ENCODE measurements around the gene GRM1.

Gene GRM1

DNA sequence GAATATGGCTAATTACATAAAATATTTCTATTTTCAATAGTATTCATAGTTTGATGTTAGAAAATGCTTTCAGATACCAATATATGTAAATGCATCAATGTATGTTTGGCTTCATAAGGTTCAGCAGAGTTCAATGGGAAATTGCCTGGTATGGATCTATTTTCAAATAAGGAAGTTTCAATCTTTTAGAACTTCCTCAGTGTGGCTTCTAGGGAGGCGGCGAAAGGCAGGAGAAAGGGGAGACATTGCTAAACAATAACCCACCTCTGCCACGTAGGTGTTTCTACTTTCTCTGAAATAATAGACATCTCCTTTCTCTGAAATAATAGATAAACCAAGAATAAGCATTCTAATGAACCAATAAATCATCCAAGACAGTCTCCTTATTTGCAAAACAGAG is 277.1 kb downstream of the GRM1 start:
- no peak for DNase-seq
- TF ChIP-seq, protein P1, sequence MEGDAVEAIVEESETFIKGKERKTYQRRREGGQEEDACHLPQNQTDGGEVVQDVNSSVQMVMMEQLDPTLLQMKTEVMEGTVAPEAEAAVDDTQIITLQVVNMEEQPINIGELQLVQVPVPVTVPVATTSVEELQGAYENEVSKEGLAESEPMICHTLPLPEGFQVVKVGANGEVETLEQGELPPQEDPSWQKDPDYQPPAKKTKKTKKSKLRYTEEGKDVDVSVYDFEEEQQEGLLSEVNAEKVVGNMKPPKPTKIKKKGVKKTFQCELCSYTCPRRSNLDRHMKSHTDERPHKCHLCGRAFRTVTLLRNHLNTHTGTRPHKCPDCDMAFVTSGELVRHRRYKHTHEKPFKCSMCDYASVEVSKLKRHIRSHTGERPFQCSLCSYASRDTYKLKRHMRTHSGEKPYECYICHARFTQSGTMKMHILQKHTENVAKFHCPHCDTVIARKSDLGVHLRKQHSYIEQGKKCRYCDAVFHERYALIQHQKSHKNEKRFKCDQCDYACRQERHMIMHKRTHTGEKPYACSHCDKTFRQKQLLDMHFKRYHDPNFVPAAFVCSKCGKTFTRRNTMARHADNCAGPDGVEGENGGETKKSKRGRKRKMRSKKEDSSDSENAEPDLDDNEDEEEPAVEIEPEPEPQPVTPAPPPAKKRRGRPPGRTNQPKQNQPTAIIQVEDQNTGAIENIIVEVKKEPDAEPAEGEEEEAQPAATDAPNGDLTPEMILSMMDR (IDR thresholded peaks at IDR 0.05; ENCODE audit: low read depth, low read length, missing control alignments): no peak
- Histone ChIP-seq H3K27ac (no peak overlapping the region), H3K27me3 (replicated peaks) (no peaks in the 10 kb centered on the region), H3K4me3 (ENCODE audit: low read depth, low read length) (no peak overlapping the region), H3K36me3 (replicated peaks) (no peaks in the 10 kb centered on the region)
- in situ Hi-C loops (cut with HindIII; ENCODE audit: low pct_ligation_motif_present, low sequenced_read_pairs): no loop called here

DNA sequence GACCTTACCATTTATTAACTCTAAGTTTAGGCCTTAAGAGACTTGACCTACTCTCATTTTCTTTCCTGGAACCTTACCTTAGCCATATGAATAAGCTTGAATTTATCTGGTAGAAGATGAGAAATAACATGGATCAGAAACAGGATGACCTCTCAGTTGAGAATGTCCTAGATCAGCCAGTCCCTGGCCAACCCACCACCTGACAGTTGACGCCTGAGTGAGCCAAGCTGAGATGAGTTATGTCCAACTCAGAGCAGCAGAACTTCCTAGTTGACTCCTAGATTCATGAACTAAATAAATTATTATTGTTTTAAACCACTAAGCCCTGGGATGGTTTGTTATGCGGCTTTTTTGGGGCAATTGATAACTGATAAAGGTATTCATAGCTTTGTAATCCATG is 281.8 kb downstream of the GRM1 start:
- Histone ChIP-seq H3K27me3 (replicated peaks) (no peaks in the 10 kb centered on the region), H3K36me3 (replicated peaks) (no peaks in the 10 kb centered on the region), H3K4me3 (ENCODE audit: low read depth, low read length) (no peak overlapping the region), H3K27ac (no peak overlapping the region)
- DNase-seq: no peak
- in situ Hi-C loops (cut with HindIII; ENCODE audit: low pct_ligation_motif_present, low sequenced_read_pairs): no loop called here
- TF ChIP-seq, protein P1 (IDR thresholded peaks at IDR 0.05; ENCODE audit: low read depth, low read length, missing control alignments): no peak

DNA sequence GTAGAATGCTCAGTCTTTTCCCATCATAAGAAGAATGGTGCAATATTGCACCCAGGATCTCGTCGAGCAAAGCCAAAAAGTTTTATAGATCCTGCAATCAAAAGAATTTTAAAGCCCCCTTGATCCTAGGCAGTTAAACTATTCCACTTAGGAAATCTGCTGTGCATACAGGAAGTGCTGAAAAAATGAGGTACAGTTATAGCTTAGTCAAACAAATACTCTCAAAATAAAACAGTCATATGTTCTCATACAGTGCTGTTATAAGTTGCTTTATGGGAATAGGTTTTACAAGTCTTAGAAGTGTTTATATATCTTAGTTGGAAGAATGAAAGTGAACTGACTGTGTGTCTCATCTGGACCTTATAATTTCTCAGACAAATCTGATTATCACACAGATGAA is 282.2 kb downstream of the GRM1 start:
- DNase-seq: no peak
- no peaks in the 10 kb centered on the region for H3K36me3 ChIP-seq (replicated peaks)
- no peak overlapping the region for H3K27ac ChIP-seq
- H3K27me3 ChIP-seq (replicated peaks): no peaks in the 10 kb centered on the region
- TF ChIP-seq, protein P1 (IDR thresholded peaks at IDR 0.05; ENCODE audit: low read depth, low read length, missing control alignments): no peak
- in situ Hi-C loops (cut with HindIII; ENCODE audit: low pct_ligation_motif_present, low sequenced_read_pairs): no loop called here
- H3K4me3 ChIP-seq (ENCODE audit: low read depth, low read length): no peak overlapping the region

DNA sequence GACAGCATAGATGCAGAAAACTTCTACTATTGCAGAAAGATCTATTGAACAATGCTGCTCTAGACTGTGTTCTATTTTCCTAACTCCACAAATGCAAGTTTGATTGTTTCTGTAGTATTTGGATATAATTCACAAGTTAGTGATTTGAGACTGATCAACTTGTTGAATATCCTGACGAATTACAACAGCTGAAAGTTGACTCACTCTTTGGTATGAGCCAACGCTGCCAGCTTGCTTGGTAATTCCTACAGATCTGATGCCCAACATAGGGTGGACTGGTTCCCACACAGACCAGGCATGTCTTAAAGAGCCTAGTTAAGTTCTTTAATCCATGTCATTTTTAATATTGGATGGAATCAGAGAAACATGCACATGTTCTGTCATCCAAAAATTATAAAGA is 283.7 kb downstream of the GRM1 start:
- no peaks in the 10 kb centered on the region for H3K36me3 ChIP-seq (replicated peaks)
- H3K4me3 ChIP-seq (ENCODE audit: low read depth, low read length): no peak overlapping the region
- no peak overlapping the region for H3K27ac ChIP-seq
- in situ Hi-C loops (cut with HindIII; ENCODE audit: low pct_ligation_motif_present, low sequenced_read_pairs): no loop called here
- no peaks in the 10 kb centered on the region for H3K27me3 ChIP-seq (replicated peaks)
- DNase-seq: no peak
- TF ChIP-seq, protein P1 (IDR thresholded peaks at IDR 0.05; ENCODE audit: low read depth, low read length, missing control alignments): no peak

DNA sequence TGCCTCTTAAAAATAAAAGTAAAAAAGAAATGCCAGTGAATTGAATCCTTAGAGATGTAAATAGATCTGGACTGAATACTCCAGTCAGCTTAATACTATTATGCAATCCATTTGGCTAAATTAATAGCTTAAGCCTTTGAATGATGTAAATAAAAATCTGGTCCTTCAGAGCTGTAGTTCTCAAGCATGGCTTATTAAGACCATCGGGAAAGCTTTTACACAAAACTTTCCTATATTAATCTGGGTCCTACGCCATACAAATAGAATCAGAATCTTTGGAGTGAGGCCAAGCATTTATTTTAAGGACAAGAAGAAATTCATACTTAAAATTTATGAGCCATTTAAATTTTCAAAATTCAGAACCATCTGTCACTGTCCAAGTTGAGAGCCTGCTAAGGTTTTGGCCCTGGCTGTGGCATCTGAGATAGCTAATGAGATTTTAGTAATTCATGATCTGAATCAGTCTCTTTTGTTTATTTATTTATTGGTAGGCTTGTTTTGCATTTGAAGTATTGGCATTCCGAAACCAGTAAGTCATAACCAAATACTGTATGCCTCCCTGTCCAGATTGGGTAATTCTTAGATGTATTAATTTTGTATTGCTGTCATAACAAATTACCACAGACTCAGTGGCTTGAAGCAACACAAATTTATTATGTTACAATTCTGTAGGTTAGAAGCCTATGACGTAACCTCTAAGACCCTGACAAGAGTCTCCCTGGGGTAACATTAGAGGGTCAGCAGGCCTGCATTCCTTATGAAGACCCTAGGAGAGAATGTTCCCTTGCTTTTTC is 286.7 kb downstream of the GRM1 start:
- H3K27ac ChIP-seq: no peak overlapping the region
- in situ Hi-C loops (cut with HindIII; ENCODE audit: low pct_ligation_motif_present, low sequenced_read_pairs): no loop called here
- no peak for DNase-seq
- no peaks in the 10 kb centered on the region for H3K27me3 ChIP-seq (replicated peaks)
- H3K4me3 ChIP-seq (ENCODE audit: low read depth, low read length): no peak overlapping the region
- H3K36me3 ChIP-seq (replicated peaks): no peaks in the 10 kb centered on the region
- TF ChIP-seq, protein P1 (IDR thresholded peaks at IDR 0.05; ENCODE audit: low read depth, low read length, missing control alignments): no peak

DNA sequence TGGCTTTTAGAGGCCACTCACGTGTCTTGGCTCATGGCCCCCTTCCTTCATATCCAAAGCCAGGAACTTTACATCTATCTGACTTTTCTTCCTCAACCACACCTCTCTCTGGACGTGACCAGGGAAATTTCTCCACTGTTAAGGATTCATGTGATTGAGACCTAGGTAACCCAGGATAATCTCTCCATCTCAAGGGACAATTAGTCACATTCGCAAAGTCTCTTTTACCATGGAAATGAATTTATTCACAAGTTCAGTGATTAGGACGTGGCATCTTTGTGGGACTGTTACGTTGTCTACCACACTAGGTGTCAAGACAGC is 287.3 kb downstream of the GRM1 start:
- Histone ChIP-seq H3K27ac (no peak overlapping the region), H3K36me3 (replicated peaks) (no peaks in the 10 kb centered on the region), H3K27me3 (replicated peaks) (no peaks in the 10 kb centered on the region), H3K4me3 (ENCODE audit: low read depth, low read length) (no peak overlapping the region)
- TF ChIP-seq, protein P1 (IDR thresholded peaks at IDR 0.05; ENCODE audit: low read depth, low read length, missing control alignments): no peak
- in situ Hi-C loops (cut with HindIII; ENCODE audit: low pct_ligation_motif_present, low sequenced_read_pairs): no loop called here
- no peak for DNase-seq
